H1 (cell line): ENCODE results near the gene PACC1.

Experiments used
- BACH1 ChIP-seq: IDR thresholded peaks from 2 replicates; pipeline ENCODE4 v1.6.1; 2012; ENCODE audit warnings: low read length, improper control_type of control experiment
- CEBPB ChIP-seq: IDR thresholded peaks from 2 replicates; pipeline ENCODE4 v1.6.1; 2012; ENCODE audit warnings: low read depth, low read length
- CTCF ChIP-seq, 3 experiments: IDR thresholded peaks; 1 replicate in 2 of 3; 2 replicates in 1 of 3; pipeline versions ENCODE4 v1.5.1 to v1.6.1; 2011; ENCODE audit warnings: low read length in 3 of 3, mild to moderate bottlenecking in 3 of 3, inconsistent platforms in 2 of 3, low read depth in 1 of 3, moderate library complexity in 1 of 3; ENCODE audit not compliant: insufficient read depth in 1 of 3; ENCODE audit errors: control extremely low read depth in 1 of 3
- EP300 ChIP-seq, 2 experiments: IDR thresholded peaks; 1 replicate in 1 of 2; 2 replicates in 1 of 2; pipeline ENCODE4 v1.6.1; 2011 to 2012; ENCODE audit warnings: low read depth in 2 of 2, low read length in 2 of 2, mild to moderate bottlenecking in 2 of 2, borderline replicate concordance in 1 of 2, inconsistent platforms in 1 of 2, moderate library complexity in 1 of 2
- NRF1 ChIP-seq: IDR thresholded peaks from 2 replicates; pipeline ENCODE4 v1.6.1; 2011; ENCODE audit warnings: mild to moderate bottlenecking, low read depth, low read length, improper control_type of control experiment
- POLR2A ChIP-seq, 2 experiments: IDR thresholded peaks; 1 replicate in 1 of 2; 2 replicates in 1 of 2; pipeline ENCODE4 v1.6.1; 2011; ENCODE audit warnings: low read depth in 2 of 2, low read length in 2 of 2, mild to moderate bottlenecking in 2 of 2; ENCODE audit errors: control extremely low read depth in 1 of 2
- TAF1 ChIP-seq: IDR thresholded peaks from 2 replicates; pipeline ENCODE4 v1.6.1; 2011; ENCODE audit warnings: mild to moderate bottlenecking, low read depth, low read length
- YY1 ChIP-seq: IDR thresholded peaks from 2 replicates; pipeline ENCODE4 v1.6.1; 2011; ENCODE audit warnings: low read depth, mild to moderate bottlenecking, low read length
- ZNF274 ChIP-seq: IDR thresholded peaks from 2 replicates; pipeline ENCODE4 v1.7.0; 2012; ENCODE audit warnings: low read length, borderline replicate concordance; ENCODE audit errors: extremely low read depth

- TF ChIP-seq EP300 (IDR thresholded peaks at IDR 0.05; ENCODE audit: borderline replicate concordance in 1 of 2, low read depth in 2 of 2, low read length in 2 of 2) (no peak), TAF1 (no peak), ZNF274 (no peak), YY1 (0 out of 2 replicates have a peak, but pooled peaks have one; percentile 5), NRF1 (no peak), CTCF (IDR thresholded peaks at IDR 0.05; ENCODE audit: control extremely low read depth in 1 of 3, insufficient read depth in 1 of 3, low read depth in 1 of 3, low read length in 3 of 3) (peak in 2 of 3 experiments; percentile 46 to 60; a peak in 3 of 4 replicates), BACH1 (no peak), CEBPB (no peak), POLR2A (IDR thresholded peaks at IDR 0.05; ENCODE audit: control extremely low read depth in 1 of 2, low read depth in 2 of 2, low read length in 2 of 2) (no peak)
Observed at GRCh38 chr1:212315907-212316306, 98.8 kb downstream of the PACC1 start.
